Measurements from ENCODE around the gene KIF18A. TPM values are rescaled to one million over a fixed set of nuclear protein-coding genes. Genes with fewer than 3 reads are reported as not detected.

KIF18A gene
- total and polyA plus RNA-seq, 7 donors, result under 0.01 to 2.7 (median 0.49) TPM

DNA sequence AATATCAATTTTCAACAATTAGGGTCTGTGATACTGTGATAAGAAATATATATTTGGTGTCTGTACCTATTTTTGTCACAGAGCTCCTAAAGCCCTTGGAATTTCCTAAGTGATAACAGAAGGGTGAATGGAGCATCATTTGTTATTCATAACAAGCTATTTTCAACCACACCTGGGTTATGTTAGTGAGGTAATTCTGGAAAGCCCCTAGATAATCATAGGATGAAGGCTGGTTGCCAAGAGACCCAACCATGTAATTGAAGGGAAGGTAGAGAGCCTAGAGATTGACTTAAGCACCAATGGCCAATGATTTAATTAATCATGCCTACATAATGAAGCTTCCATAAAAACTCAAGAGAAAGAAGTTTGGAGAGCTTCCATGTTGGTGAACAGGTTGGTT lies 109.4 kb downstream of the KIF18A start:
- TF ChIP-seq POLR2AphosphoS5 (IDR thresholded peaks at IDR 0.05) (no peak), POLR2A (IDR thresholded peaks at IDR 0.05) (no peak), EP300 (IDR thresholded peaks at IDR 0.05) (no peak)
- TF ChIP-seq, protein P1, sequence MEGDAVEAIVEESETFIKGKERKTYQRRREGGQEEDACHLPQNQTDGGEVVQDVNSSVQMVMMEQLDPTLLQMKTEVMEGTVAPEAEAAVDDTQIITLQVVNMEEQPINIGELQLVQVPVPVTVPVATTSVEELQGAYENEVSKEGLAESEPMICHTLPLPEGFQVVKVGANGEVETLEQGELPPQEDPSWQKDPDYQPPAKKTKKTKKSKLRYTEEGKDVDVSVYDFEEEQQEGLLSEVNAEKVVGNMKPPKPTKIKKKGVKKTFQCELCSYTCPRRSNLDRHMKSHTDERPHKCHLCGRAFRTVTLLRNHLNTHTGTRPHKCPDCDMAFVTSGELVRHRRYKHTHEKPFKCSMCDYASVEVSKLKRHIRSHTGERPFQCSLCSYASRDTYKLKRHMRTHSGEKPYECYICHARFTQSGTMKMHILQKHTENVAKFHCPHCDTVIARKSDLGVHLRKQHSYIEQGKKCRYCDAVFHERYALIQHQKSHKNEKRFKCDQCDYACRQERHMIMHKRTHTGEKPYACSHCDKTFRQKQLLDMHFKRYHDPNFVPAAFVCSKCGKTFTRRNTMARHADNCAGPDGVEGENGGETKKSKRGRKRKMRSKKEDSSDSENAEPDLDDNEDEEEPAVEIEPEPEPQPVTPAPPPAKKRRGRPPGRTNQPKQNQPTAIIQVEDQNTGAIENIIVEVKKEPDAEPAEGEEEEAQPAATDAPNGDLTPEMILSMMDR (IDR thresholded peaks at IDR 0.05), result no peak
- Histone ChIP-seq H3K9me3 (peaks cover 0 to 18% (median 5%) of the 10 kb centered on the region in 4 donors), H3K4me3 (no peak overlapping the region), H3K4me1 (no peaks in the 10 kb centered on the region), H3K27ac (no peak overlapping the region), H3K36me3 (no peaks in the 10 kb centered on the region), H3K27me3 (no peaks in the 10 kb centered on the region)
- intact Hi-C loops (cut with DNase I), result no loop called here
- no peak for DNase-seq

DNA sequence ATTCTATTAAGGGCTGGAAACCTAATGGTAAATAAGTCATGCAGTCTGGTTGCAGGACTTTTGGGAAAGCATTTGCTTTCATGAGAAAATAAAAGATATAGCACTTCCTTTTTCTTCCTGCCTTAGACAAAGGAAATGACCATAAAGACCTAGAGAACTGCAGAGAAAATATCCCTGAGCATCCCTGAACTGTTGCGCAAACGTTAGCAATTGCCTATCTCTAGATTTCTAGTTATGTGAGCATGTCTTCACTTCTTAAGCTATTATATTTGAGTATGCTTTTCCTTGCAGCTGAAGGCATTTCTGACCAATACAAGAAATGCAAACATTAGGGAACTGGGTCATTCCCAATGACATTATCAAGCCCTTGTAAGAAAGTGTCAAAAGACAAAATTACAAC lies 110.6 kb downstream of the KIF18A start:
- H3K4me1 ChIP-seq, result no peaks in the 10 kb centered on the region
- peaks cover 0 to 14% (median under 1%) of the 10 kb centered on the region in 4 donors for H3K9me3 ChIP-seq
- DNase-seq, result no peak
- H3K4me3 ChIP-seq, result no peak overlapping the region
- no peaks in the 10 kb centered on the region for H3K27me3 ChIP-seq
- no peak overlapping the region for H3K27ac ChIP-seq
- TF ChIP-seq POLR2AphosphoS5 (IDR thresholded peaks at IDR 0.05), result no peak
- no peak for TF ChIP-seq EP300 (IDR thresholded peaks at IDR 0.05)
- no peak for TF ChIP-seq POLR2A (IDR thresholded peaks at IDR 0.05)
- TF ChIP-seq, protein P1 (IDR thresholded peaks at IDR 0.05), result no peak
- H3K36me3 ChIP-seq, result no peaks in the 10 kb centered on the region
- intact Hi-C loops (cut with DNase I), result no loop called here
- WGBS, 2 donors, result 92% methylated on average over 2 of the region's 2 CpGs

DNA sequence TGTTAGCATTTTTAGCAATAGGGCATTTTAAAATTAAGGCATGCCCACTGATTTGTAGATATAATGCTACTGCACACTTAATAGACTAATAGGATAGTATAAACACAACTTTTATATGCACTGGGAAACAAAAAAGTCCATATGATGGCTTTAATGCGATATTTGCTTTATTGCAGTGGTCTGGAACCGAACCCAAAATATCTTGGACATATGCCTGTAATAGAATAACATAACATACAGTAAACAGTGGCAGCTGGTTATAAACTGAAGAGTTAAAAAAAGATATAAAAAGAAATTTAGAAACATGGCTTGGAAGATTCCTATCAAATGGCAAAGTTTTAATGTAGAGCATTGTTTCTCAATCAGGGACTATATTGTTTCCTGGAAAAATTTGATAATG lies 111.9 kb downstream of the KIF18A start:
- intact Hi-C loops (cut with DNase I), result no loop called here
- 73 to 79% methylated on average over 2 of the region's 2 CpGs for WGBS, 2 donors
- no peaks in the 10 kb centered on the region for H3K4me1 ChIP-seq
- no peak for DNase-seq
- no peak overlapping the region for H3K27ac ChIP-seq
- H3K9me3 ChIP-seq, result peaks cover 0 to 5% (median 0%) of the 10 kb centered on the region in 4 donors
- no peaks in the 10 kb centered on the region for H3K27me3 ChIP-seq
- no peak overlapping the region for H3K4me3 ChIP-seq
- TF ChIP-seq POLR2AphosphoS5 (IDR thresholded peaks at IDR 0.05) (no peak), EP300 (IDR thresholded peaks at IDR 0.05) (no peak), POLR2A (IDR thresholded peaks at IDR 0.05) (no peak)
- TF ChIP-seq, protein P1 (IDR thresholded peaks at IDR 0.05), result no peak
- no peaks in the 10 kb centered on the region for H3K36me3 ChIP-seq

DNA sequence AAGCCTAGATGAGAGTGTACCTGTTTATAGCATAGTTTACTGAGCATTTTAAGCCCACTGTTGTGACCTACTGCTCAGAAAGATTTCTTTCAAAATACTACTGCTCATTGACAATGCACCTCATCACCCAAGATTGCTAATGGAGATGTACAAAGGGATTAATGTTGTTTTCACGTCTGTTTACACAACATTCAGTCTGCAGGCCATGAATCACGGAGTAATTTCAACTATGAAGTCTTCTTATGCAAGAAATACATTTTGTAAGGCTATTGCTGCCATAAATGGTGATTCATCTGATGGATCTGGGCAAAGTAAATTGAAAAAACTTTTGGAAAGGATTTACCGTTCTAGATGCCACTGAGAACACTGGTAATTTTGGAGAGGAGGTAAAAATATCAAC lies 112.9 kb downstream of the KIF18A start:
- TF ChIP-seq POLR2A (IDR thresholded peaks at IDR 0.05) (no peak), EP300 (IDR thresholded peaks at IDR 0.05) (no peak), POLR2AphosphoS5 (IDR thresholded peaks at IDR 0.05) (no peak)
- TF ChIP-seq, protein P1 (IDR thresholded peaks at IDR 0.05), result no peak
- WGBS, 2 donors, result 63 to 87% methylated on average over 3 of the region's 3 CpGs
- intact Hi-C loops (cut with DNase I), result no loop called here

DNA sequence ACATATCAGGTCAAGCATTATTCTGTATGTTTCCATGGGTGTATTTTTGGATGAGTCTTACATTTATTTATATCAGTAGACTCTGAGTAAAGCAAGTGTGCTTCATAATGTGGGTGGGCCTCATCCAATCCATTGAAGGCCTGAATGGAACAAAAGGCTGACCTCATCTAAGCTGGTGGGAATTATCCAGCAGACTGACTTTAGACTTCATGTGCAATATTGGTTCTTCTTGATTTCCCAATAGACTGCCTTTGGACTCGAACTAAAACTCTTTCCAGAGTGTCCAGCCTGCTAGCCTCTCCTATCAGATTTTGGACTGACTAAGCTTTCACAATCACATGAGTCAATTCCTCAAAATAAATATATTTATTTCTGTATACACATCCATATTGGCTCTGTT lies 116.2 kb downstream of the KIF18A start:
- 88 to 91% methylated on average over 1 of the region's 1 CpG for WGBS, 2 donors

More for the DNA sequence above, 112.9 kb downstream of the KIF18A start:
- H3K27ac ChIP-seq, result no peak overlapping the region
- no peaks in the 10 kb centered on the region for H3K27me3 ChIP-seq
- H3K4me1 ChIP-seq, result no peaks in the 10 kb centered on the region
- no peak overlapping the region for H3K4me3 ChIP-seq
- H3K36me3 ChIP-seq, result no peaks in the 10 kb centered on the region
- peaks cover 0 to 2% (median 0%) of the 10 kb centered on the region in 4 donors for H3K9me3 ChIP-seq
- DNase-seq, result no peak

More for the DNA sequence above, 116.2 kb downstream of the KIF18A start:
- Histone ChIP-seq H3K36me3 (no peaks in the 10 kb centered on the region), H3K4me3 (no peak overlapping the region), H3K4me1 (no peaks in the 10 kb centered on the region), H3K27me3 (no peaks in the 10 kb centered on the region), H3K9me3 (no peaks in the 10 kb centered on the region), H3K27ac (no peak overlapping the region)
- TF ChIP-seq, protein P1 (IDR thresholded peaks at IDR 0.05), result no peak
- TF ChIP-seq POLR2A (IDR thresholded peaks at IDR 0.05) (no peak), EP300 (IDR thresholded peaks at IDR 0.05) (no peak), POLR2AphosphoS5 (IDR thresholded peaks at IDR 0.05) (no peak)
- intact Hi-C loops (cut with DNase I), result no loop called here
- no peak for DNase-seq

All from sigmoid colon (tissue), 7 donors.